H1 (cell line): Measurements from ENCODE around the gene SIK2.
"Not testable (repeated sequence)": the region's sequence is repeated elsewhere in the genome, so short reads cannot be mapped to it uniquely, and the experiment has no call there.

ENCODE experiments used
- CTCF ChIP-seq, 3 experiments: IDR thresholded peaks; 1 replicate in 2 of 3; 2 replicates in 1 of 3; pipeline versions ENCODE4 v1.5.1 to v1.6.1; 2011; ENCODE audit warnings: low read length in 3 of 3, mild to moderate bottlenecking in 3 of 3, inconsistent platforms in 2 of 3, low read depth in 1 of 3, moderate library complexity in 1 of 3; ENCODE audit not compliant: insufficient read depth in 1 of 3; ENCODE audit errors: control extremely low read depth in 1 of 3
- EP300 ChIP-seq, 2 experiments: IDR thresholded peaks; 1 replicate in 1 of 2; 2 replicates in 1 of 2; pipeline ENCODE4 v1.6.1; 2011 to 2012; ENCODE audit warnings: low read depth in 2 of 2, low read length in 2 of 2, mild to moderate bottlenecking in 2 of 2, borderline replicate concordance in 1 of 2, inconsistent platforms in 1 of 2, moderate library complexity in 1 of 2
- EZH2 ChIP-seq: fragments of 200-600 bp; sonication (generic); IDR thresholded peaks from 2 replicates; pipeline ENCODE4 v1.7.1; 2012; ENCODE audit warnings: low read depth, mild to moderate bottlenecking, moderate library complexity, low read length, inconsistent platforms; ENCODE audit not compliant: severe bottlenecking
- SP2 ChIP-seq: IDR thresholded peaks from 2 replicates; pipeline ENCODE4 v1.6.1; 2012; ENCODE audit warnings: mild to moderate bottlenecking, low read length, inconsistent platforms

GRCh38 chr11:111658493-111658892 is 56.2 kb downstream of the SIK2 start:
- not testable (repeated sequence) for TF ChIP-seq CTCF (IDR thresholded peaks at IDR 0.05; ENCODE audit: control extremely low read depth in 1 of 3, insufficient read depth in 1 of 3, low read depth in 1 of 3, low read length in 3 of 3); SP2; EZH2; EP300 (IDR thresholded peaks at IDR 0.05; ENCODE audit: borderline replicate concordance in 1 of 2, low read depth in 2 of 2, low read length in 2 of 2)
